HG02840 (cell line): ENCODE data around the gene SERPINB13.
A peak's percentile ranks its signal among the peaks of the same experiment; 100 is the strongest.
"Not testable (repeated sequence)": the region's sequence is repeated elsewhere in the genome, so short reads cannot be mapped to it uniquely, and the experiment has no call there.

ENCODE experiments used
- ATAC-seq: cut with Tn5 transposase; IDR thresholded peaks from one replicate; pipeline ENCODE4 v1.9.1; 2021; ENCODE audit warnings: mild to moderate bottlenecking, moderate library complexity, moderate number of reproducible peaks; ENCODE audit not compliant: unreplicated experiment, low FRiP score

SERPINB13 gene

GRCh38 chr18:63588909-63589308 lies 1.8 kb downstream of the SERPINB13 start:
- ATAC-seq, result no peak

- no peak for ATAC-seq
These were observed 3.2 kb downstream of the SERPINB13 start for GRCh38 chr18:63590373-63590772.

GRCh38 chr18:63590966-63591695 lies 4.0 kb downstream of the SERPINB13 start:
- no peak for ATAC-seq

GRCh38 chr18:63591725-63592124 lies 4.6 kb downstream of the SERPINB13 start:
- no peak for ATAC-seq

GRCh38 chr18:63592471-63592870 lies 5.3 kb downstream of the SERPINB13 start:
- no peak for ATAC-seq

- no peak for ATAC-seq
These were observed 9.8 kb downstream of the SERPINB13 start for GRCh38 chr18:63596964-63597363.

- ATAC-seq, result no peak
These were observed 16.2 kb downstream of the SERPINB13 start for GRCh38 chr18:63603355-63603754.

GRCh38 chr18:63603772-63604171 lies 16.6 kb downstream of the SERPINB13 start:
- peak; percentile 95 for ATAC-seq

- no peak for ATAC-seq
These were observed 17.8 kb downstream of the SERPINB13 start for GRCh38 chr18:63604791-63605567.

- ATAC-seq, result no peak
These were observed 19.4 kb downstream of the SERPINB13 start for GRCh38 chr18:63606526-63606925.

GRCh38 chr18:63613420-63613819 lies 26.3 kb downstream of the SERPINB13 start:
- no peak for ATAC-seq

- ATAC-seq, result no peak
These were observed 30.1 kb downstream of the SERPINB13 start for GRCh38 chr18:63617049-63617914.

GRCh38 chr18:63617915-63618234 lies 30.7 kb downstream of the SERPINB13 start:
- no peak for ATAC-seq

- no peak for ATAC-seq
These were observed 32.5 kb downstream of the SERPINB13 start for GRCh38 chr18:63619661-63620060.

GRCh38 chr18:63624863-63625262 lies 37.7 kb downstream of the SERPINB13 start:
- no peak for ATAC-seq

GRCh38 chr18:63626431-63626830 lies 39.3 kb downstream of the SERPINB13 start:
- no peak for ATAC-seq

GRCh38 chr18:63627819-63628218 lies 40.7 kb downstream of the SERPINB13 start:
- no peak for ATAC-seq

GRCh38 chr18:63637703-63638102 lies 50.6 kb downstream of the SERPINB13 start:
- ATAC-seq, result no peak

- ATAC-seq, result not testable (repeated sequence)
These were observed 54.1 kb downstream of the SERPINB13 start for GRCh38 chr18:63641157-63641680.

GRCh38 chr18:63642668-63643356 lies 55.7 kb downstream of the SERPINB13 start:
- ATAC-seq, result not testable (repeated sequence)
